ENCODE data around the gene SDC3. TPM values are rescaled to one million over a fixed set of nuclear protein-coding genes. Genes with fewer than 3 reads are reported as not detected.

SDC3 gene
- total RNA-seq, 1 donor from 2014 or later: 36.4 TPM

DNA sequence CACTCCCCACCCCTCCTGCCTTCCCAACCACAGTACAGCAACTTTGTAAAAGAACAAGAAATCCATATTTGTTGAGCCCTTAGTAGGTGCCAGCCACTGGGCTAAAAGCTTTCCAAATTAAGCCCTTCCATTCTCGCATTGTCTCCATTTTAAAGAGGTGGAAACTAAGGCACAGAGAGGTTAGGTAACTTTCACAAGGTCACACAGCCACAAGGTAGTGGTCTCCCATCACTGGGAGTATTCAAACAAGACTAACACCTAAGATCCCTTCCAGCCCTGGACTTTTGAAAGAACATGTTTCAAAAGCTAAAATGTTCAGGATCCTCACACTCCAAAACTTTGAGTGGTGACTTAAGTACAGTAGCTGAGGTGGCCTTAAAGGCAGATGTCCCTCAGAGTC is 3.2 kb downstream of the SDC3 start:
- Histone ChIP-seq H3K36me3 (ENCODE audit: control insufficient read depth, insufficient read depth, low read length) (no peaks in the 10 kb centered on the region), H3K4me3 (ENCODE audit: low read depth, low read length) (no peak overlapping the region), H3K27me3 (ENCODE audit: control insufficient read depth, insufficient read depth, low read length) (no peaks in the 10 kb centered on the region)
- TF ChIP-seq, protein P1, sequence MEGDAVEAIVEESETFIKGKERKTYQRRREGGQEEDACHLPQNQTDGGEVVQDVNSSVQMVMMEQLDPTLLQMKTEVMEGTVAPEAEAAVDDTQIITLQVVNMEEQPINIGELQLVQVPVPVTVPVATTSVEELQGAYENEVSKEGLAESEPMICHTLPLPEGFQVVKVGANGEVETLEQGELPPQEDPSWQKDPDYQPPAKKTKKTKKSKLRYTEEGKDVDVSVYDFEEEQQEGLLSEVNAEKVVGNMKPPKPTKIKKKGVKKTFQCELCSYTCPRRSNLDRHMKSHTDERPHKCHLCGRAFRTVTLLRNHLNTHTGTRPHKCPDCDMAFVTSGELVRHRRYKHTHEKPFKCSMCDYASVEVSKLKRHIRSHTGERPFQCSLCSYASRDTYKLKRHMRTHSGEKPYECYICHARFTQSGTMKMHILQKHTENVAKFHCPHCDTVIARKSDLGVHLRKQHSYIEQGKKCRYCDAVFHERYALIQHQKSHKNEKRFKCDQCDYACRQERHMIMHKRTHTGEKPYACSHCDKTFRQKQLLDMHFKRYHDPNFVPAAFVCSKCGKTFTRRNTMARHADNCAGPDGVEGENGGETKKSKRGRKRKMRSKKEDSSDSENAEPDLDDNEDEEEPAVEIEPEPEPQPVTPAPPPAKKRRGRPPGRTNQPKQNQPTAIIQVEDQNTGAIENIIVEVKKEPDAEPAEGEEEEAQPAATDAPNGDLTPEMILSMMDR (IDR thresholded peaks at IDR 0.05; ENCODE audit: insufficient read depth, low read length, poor library complexity, severe bottlenecking): no peak
- no peak for DNase-seq (ENCODE audit: low read depth)

DNA sequence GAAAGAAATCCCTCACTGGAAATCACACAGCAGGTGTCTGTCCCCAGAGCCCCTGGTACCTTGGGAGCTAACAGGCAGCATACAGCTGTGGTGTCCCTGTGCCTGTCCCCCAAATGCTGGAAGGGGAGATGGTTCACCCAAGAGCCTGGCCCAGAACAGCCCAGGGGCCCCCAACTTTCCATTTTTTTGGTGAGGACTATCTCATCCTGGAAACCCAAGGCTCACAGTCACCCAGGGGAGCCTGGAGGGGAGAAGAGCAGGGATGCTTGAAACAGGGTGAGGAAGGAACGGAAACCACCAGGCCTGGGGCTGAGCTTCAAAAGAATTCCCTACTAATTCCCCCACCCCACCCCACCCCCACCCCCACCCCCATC is 3.6 kb downstream of the SDC3 start:
- Histone ChIP-seq H3K27me3 (ENCODE audit: control insufficient read depth, insufficient read depth, low read length) (no peaks in the 10 kb centered on the region), H3K36me3 (ENCODE audit: control insufficient read depth, insufficient read depth, low read length) (no peaks in the 10 kb centered on the region), H3K4me3 (ENCODE audit: low read depth, low read length) (no peak overlapping the region)
- TF ChIP-seq, protein P1 (IDR thresholded peaks at IDR 0.05; ENCODE audit: insufficient read depth, low read length, poor library complexity, severe bottlenecking): no peak
- no peak for DNase-seq (ENCODE audit: low read depth)

DNA sequence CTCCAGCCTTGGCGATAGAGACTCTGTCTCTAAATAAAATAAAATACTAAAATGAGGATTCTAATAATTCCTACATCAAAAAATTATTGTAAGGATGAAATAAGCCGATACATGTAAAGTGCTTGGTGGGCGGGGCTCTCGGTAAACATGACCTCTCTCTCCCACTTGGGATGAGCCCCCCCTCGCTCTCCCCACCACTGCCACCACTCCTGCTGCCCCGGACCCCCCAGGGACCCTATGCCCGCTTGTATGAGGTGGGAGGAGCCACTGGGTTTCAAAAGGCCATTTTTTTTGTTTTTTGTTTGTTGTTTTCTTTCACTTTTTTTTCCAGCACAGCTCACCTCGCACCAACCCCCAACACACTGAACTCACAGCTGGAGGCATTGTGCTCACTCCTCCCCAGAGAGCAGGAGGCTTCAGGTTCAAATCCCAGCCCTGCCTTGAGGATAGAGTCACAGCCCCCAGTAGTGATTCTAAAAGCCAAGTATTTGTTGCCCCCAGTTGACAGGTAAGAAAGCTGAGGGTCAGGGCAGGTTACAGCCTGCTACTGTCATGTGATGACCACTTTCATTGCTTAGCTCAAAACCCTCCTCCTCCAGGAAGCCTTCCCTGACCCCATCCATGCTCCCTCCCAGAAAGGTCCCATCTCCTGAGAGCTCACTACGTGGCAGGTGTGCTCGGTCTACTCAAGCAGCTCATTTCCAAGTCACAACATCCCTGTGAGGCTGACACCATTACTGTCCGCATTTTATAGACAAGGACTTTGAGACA is 4.2 kb downstream of the SDC3 start:
- H3K4me3 ChIP-seq (ENCODE audit: low read depth, low read length): no peak overlapping the region
- no peaks in the 10 kb centered on the region for H3K27me3 ChIP-seq (ENCODE audit: control insufficient read depth, insufficient read depth, low read length)
- no peaks in the 10 kb centered on the region for H3K36me3 ChIP-seq (ENCODE audit: control insufficient read depth, insufficient read depth, low read length)
- TF ChIP-seq, protein P1 (IDR thresholded peaks at IDR 0.05; ENCODE audit: insufficient read depth, low read length, poor library complexity, severe bottlenecking): no peak
- DNase-seq (ENCODE audit: low read depth): no peak

DNA sequence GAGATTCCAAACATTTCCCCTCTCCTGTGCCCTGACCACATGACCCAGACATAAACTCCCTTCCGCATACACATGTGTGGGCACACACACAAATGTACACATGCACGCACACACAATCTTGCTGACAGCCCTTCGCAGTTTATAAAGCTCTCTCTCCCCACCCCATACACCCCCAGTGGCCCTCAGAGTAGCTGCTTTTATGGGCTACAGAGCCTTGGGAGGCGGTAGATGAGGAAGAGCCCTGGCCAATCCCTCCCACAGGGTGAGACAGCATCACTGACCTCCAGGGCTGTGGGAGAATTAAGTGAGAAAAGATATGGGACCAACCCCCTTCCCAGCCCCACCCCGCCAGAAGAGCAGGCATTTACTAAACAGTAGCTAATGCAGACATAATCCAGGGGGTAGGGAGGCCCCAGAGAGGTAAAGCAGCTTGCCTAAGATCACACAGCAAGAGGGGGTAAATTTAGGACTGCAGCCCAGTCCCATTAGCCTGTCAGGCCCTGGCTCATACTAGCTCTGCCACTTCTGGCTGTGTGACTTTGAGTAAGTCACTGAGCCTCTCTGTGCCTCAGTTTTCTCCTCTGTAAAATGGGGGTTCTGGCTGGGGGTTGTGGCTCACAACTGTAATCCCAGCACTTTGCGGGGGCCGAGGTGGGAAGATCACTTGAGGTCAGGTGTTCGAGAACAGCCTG is 5.1 kb downstream of the SDC3 start:
- no peaks in the 10 kb centered on the region for H3K27me3 ChIP-seq (ENCODE audit: control insufficient read depth, insufficient read depth, low read length)
- no peaks in the 10 kb centered on the region for H3K36me3 ChIP-seq (ENCODE audit: control insufficient read depth, insufficient read depth, low read length)
- no peak for DNase-seq (ENCODE audit: low read depth)
- TF ChIP-seq, protein P1 (IDR thresholded peaks at IDR 0.05; ENCODE audit: insufficient read depth, low read length, poor library complexity, severe bottlenecking): no peak
- no peak overlapping the region for H3K4me3 ChIP-seq (ENCODE audit: low read depth, low read length)

DNA sequence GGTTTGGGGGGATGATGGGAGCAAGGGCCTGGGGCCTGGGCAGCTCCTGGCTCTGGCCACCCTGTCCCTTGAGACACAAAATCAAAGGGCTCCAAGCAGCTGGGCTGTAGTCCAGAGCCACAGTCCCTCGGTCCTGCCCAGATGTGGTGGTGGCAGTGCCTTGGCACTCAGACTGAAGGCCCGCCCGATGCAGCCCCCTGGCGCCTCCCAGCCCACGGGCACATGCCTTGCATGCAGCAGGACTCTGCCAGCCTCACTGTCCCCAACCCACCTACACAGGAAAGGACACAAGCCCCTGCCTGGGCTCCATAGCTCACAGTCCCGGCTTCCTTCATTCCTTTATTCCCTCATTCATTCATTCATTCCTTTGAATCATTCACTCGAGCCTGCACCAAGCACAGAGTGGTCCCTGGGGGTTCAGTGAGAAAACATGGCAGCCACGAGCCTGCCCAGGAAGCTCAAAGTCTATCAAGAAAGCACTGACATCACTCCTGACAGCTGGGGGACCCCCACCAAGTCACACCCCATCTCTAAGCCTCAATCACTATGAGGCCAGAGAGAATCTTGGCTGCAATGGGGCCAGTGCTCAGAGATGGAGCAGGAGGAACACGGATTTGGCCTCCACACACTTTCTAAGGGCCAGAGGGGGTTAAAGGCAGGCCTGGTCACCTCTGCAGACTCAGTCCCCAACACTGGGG is 5.8 kb downstream of the SDC3 start:
- DNase-seq (ENCODE audit: low read depth): no peak
- no peaks in the 10 kb centered on the region for H3K36me3 ChIP-seq (ENCODE audit: control insufficient read depth, insufficient read depth, low read length)
- no peaks in the 10 kb centered on the region for H3K27me3 ChIP-seq (ENCODE audit: control insufficient read depth, insufficient read depth, low read length)
- no peak overlapping the region for H3K4me3 ChIP-seq (ENCODE audit: low read depth, low read length)
- TF ChIP-seq, protein P1 (IDR thresholded peaks at IDR 0.05; ENCODE audit: insufficient read depth, low read length, poor library complexity, severe bottlenecking): no peak

Measured in kidney epithelial cell (primary cell).